HG03103 (cell line): ENCODE data around the gene CHRNA4.
"Not testable (repeated sequence)": the region's sequence is repeated elsewhere in the genome, so short reads cannot be mapped to it uniquely, and the experiment has no call there.

ENCODE experiments used
- ATAC-seq: cut with Tn5 transposase; IDR thresholded peaks from one replicate; pipeline ENCODE4 v1.9.1; 2021; ENCODE audit warnings: low read depth; ENCODE audit not compliant: unreplicated experiment

CHRNA4 gene

DNA sequence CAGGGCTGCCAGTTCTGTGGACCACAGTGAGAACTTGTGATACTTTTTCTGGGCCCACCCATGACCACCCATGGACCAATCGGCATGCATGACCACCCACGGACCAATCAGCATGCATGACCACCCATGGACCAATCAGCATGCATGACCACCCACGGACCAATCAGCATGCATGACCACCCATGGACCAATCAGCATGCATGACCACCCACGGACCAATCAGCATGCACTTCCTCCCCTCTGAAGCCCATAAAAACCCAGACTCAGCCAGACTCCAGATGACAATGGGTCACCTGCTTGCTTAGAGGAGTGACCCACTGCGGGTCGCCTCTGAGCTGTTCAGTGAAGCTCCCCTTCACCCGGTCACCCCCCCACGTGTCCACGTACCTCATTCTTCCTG is 18.7 kb upstream of the CHRNA4 start:
- not testable (repeated sequence) for ATAC-seq

DNA sequence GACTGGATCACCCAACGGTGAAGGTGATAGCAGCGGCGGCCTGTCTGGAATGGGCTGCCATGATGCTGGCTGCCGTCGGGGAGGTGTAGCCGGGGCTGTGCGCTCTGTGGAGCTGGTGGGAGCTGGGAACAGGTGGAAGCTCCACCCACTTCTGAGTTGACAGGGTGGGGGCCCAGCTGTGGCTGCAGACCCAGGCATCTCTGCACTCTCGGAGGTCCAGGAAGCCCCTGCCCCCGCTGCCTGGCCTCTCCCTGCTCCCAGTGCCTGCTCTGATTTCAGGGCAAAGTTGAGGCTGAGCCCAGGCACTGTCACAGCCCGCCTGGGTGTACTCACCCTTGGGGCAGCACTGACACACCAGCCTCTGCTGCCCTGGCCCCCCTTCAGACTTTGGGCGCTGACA is 18.1 kb upstream of the CHRNA4 start:
- no peak for ATAC-seq

DNA sequence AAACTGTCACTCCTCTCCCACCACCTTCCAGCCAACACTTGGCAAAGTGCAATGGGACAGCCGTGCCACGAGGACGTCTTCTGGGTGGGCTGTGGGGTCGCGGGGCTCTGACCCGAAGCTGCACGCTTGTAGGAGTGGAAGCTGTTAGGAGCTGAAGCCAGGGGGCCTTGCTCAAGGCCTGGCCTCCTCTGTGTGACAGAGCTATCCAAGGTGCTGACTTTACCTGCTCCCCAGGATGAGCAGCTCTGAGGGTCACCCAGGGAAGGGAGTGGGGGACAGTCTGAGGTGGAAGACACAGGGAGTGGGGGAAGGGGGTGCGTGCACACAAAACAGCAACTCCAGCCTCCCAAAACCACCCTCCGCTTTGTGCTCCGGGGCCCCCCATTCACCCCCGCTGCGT is 17.5 kb upstream of the CHRNA4 start:
- no peak for ATAC-seq

DNA sequence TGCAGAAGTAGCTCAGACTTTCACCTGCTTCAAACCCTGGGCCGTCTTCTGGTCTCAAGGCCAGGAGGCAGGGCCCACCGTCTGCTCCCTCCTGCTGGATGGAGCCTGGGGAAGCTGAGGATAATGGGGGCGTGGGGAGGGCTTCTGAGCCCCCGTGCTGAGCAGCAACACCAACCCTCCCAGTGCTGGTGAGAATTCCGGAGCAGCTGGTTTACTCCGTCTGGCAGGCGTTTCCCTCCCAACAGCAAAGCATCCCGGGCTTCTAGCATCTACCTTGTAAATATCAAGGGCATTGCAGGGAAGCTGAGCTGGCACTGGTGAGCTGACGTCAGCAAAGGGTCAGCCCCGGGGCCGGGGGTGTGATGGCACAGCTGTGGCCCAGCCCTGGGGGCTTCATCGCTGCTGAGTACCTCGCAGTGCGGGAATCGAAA is 16.8 kb upstream of the CHRNA4 start:
- ATAC-seq: no peak

DNA sequence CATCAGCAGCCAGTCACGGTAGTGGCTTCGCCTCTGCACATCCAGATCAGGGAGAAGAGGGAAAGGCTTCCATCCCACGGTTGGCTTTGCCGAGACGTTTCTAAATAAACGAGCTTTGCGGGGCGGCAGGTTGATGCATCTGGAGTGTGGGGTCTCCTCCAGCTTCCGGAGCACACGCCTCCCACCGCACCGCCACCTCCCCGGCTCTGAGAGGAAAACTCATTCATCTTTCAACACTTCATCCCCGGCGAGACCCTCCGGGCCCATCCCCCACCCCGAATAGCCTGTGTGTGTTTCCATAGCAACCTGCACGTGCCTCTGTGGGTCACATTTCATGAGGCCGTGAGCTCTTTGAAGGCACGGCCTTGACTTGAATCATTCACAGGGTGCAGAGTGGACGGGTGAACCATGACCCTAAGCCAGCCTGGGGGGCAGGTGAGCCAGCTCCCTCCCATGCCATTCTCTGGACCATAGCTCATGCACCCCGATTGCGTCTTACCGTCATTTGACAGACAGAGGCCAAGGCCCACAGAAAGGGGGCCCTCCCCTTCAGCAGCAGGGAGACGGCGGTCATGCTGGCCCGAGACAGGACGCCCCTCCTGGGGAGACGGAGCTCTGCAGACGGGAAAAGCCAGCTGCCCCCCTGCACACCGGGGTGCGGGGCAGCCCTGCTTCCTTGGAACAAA is 16.2 kb upstream of the CHRNA4 start:
- no peak for ATAC-seq

DNA sequence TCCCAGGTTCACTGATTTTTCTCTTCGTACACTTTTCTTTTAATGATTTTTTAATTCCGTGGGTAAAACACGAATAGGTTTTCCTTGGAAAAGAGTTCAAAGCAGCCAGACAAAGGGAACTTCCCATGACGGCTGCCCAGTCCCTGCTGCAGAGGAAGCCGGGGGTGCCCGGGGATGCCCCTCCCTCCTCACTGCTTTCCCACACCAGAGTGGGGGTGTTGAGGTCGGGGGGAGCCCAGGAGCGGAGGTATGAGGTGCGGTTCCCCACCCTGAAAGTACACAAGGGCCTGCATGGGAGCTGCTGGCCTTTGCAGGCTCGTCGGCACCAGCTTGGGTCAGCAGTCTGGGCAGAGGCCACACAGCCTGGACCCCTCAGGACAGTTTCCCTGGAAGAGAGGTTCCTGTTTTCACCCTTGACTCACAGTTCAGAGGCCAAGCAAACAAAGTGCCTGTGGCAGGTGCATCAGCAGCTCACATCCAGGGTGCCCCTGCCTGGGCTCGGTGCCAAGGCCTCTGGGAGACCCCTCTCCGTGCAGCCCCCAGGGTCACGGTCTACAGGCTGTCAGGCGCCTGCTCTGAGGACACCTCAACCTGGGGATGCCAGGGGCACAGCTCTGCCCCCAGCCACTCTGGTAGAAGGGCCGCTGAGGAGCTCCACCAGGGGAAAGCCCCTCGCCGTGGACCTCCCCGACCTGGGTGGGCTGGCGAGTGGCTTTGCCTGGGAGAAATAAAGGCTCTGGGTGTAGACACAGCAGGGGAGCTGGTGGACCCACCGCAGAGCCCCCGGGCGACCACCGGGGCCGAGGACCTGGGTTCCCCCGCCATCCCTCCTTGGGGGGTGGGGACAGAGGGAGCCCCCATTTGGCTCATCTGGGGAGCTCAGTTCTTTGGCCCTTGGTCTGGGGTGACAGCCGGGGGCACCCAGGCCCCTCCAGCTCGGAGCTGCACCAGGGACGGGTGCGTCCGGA is 15.4 kb upstream of the CHRNA4 start:
- no peak for ATAC-seq

DNA sequence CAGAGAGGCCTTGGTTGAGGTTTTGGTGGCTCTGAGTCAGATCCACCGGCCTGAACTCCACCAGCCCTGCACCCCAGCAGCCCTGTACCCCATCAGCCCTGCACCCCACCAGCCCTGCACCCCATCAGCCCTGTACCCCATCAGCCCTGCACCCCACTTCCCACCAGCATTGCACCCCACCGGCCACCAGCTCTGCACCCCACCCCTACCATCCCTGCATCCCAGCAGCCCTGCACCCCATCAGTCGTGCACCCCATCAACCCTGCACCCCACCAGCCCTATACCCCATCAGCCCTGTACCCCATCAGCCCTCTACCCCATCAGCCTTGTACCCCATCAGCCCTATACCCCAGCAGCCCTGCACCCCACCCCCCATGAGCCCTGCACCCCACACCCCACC is 14.3 kb upstream of the CHRNA4 start:
- ATAC-seq: no peak

DNA sequence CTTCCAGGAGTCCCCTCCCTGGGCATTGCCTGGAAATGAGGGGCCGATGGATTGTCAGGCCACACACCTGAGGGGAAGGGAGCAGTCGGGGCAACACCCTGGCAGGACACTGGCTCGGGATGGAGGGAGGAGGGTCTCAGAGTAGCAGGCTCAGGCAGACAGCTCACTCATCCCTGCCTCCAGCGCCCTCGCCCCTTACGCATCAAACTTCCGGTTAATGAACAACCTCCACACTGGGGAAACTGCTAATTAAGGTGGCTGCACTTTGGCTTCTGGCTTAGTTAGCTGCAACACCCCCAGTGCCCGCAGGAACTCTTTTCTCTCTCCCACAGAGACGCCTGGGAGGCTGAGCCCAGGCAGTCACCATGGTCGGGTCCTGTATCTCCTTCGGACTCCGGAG is 13.4 kb upstream of the CHRNA4 start:
- no peak for ATAC-seq

DNA sequence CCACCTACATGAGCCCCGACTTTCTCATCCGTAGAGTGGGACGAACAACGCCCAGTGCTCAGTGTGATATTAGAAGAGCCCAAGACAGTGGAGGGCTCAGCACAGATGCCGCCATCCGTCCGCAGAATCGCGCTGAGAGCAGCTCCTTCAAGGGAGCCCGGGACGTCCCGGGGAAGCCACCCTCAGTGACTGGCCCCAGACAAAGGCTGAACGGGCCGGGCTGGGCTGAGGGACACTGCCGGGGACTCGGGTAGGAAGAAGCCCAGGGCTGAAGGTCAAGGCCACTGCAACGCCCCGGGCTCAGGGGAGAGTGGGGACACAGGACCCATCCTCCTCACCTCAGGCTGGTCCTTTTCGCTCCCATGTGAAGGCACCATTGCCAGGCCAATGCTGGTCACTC is 12.8 kb upstream of the CHRNA4 start:
- ATAC-seq: no peak

DNA sequence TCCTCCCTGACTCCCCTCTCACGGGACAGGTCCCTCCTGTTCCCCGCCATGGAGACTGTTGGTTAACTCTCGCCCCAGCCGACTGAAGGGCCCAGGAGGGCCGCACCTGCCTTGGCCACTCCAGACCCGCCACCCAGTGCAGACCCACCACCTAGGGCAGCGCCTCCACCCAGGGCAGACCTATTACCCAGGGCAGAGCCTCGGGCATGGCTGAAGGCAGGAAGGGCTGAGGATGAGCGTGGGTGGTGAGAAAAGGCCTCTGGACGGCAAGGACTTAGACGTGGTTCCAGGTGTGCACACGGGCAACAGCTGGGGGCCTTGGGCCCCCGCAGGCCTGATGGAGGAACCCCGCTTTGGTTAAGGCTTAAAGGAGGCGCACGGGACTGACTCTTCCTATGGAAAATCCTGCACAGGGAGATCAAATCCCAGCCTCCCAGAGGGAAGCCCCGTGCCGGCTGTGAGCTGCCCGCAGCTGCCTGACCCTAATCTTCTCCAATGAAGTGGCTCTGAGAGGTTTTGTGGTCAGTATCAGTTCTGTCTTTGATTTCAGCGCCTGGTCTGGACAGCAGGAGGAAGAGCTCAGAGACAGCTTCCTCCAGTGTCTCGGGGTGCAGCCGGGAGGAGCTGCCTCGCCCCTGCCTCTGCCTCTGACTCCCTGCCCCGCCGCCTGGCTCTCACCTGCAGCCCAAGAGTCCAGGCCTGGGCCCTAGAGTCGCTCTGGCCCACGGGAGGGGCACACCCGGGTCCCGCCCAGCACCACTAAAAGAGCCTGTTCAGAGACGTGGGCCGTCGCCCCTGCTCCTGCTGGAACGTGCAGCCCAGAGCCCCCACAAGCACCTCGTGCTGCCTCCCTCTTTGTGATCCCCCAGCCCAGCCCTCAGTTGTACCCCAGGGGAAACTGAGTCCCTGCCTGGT is 12.1 kb upstream of the CHRNA4 start:
- no peak for ATAC-seq

DNA sequence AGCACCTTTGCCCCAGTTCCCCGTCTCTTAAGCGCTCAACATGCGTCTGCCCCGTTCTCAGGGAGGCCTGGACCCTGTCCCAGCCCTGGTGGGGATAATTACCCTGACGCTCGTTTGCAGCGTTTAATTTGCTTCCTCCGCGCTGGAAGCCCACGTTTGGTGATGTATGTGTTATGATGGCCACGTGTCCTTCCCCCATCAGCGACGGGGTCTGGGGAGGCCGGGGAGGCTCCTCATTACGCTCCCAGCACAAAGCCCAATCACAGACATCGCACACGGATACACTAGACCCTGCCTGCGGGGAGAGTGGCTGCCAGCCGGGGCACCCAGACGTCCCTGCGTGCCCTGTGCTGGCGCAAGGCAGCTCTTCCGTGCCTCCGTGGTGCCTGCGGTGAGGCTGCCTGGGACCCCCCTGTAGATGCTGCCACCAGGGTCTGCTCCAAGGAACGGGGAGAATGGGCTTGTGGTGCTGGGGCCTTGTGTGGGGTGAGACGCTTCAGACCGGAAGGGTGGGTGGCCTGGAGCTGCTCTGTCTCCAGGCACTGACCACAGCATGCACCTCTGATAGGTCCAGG is 10.2 kb upstream of the CHRNA4 start:
- no peak for ATAC-seq

DNA sequence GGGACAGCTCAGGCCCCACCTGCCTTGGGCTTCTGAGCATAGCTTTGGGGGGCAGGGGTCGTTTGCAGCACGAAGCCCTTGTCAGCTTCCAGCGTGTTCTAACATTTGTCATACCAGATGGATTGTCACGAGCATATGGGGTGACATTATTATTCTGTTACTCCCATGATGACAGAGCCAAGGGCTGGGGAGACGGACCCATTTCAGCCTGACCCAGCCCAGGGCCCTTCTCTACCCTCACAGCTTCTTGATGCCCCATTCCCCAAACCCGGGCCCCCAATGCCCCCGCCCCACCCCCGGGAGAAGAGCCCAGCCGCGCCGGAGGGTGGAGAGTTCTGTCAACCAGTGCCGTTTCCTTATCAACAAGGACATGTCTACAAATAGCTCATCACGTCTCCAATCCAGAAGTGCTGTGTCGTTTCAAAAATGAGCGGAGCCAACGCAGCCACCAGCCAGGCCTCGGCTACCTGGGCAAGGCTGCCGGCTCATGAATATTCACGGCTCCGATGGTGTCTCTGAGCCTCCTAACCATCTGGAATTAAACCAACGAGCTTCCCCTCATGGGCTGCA is 9.6 kb upstream of the CHRNA4 start:
- ATAC-seq: no peak

DNA sequence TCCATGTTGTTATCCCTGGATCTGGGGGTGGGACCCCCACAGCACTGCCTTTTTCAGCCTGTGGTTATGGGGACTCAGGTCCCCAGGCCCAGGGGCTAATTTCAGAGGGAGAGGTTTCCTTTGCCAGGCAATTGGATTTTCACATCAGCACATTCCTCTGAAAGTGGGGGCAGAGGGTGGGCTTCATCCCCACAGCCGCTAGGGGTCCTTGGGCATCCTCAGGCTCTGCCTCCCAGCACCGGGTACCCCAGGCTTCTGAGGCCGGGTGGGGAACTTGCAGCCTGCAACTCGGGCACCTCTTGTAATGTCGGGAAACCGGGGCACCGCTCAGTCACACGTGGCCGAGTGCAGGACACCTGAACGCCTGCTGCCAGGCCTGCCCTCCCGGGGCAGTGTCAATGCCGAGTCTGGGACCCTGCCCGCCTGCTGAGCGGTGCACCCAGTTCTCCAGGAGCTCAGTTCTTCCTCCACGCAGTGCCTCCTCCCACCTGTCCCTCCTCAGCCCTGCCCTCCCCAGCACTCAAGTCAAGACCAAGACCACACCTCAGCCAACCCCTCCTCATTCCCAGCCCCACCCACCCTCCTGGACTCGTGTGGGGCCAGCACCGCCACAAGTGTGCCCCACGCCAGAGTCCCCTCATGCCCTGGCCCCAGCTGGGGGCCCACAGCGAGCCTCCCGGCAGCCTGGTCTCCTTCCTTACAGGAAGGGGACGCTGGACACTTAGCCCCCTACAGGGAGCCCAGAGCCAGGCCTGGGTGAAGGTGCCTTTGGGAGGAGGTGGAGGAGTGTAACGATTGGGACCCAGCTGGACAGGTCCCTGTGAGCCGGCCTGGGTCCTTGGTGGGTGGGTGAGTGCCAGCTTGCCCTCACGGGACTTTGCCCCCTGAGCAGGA is 8.8 kb upstream of the CHRNA4 start:
- ATAC-seq: no peak

DNA sequence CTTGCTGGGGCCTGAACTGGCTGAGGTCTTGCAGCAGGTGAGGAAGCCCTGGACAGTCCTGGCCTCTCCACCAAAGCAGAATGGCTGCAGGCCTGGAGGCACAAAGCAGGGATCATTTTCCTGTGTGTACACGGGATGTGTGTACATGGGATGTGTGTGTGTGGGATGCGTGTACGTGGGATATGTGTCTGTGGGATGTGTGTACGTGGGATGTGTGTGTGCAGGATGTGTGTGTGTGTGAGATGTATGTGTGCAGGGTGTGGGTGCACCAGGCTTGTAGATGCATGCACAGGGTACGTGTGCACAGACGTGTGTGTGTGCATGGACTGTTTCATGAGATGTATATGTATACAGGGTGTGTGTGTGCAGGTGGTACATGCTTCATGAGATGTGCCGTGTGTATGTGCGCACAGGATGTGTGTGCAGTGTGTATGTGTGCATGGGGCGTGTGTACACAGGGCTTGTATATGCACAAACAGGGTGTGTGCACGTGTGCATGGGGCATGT is 7.9 kb upstream of the CHRNA4 start:
- no peak for ATAC-seq

DNA sequence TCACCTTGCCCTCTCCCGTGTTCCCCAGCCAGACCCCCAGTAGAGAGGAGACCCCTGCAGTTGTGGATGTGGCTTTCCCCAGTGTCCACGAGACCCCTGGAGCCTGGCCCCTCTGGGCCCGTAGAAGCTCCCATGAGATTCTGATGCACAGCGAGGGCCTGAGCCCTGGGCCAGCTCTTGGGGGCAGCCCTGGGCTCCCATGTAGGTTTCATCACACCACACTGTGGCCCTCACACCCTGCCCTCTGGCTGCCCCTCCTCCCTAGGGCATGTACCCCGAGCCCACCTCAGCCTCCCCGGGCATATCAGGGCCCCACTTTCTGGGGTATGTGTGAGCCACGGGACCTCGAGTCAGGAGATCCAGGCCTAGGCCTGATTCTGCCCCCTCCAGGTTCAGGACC is 7.0 kb upstream of the CHRNA4 start:
- ATAC-seq: no peak

DNA sequence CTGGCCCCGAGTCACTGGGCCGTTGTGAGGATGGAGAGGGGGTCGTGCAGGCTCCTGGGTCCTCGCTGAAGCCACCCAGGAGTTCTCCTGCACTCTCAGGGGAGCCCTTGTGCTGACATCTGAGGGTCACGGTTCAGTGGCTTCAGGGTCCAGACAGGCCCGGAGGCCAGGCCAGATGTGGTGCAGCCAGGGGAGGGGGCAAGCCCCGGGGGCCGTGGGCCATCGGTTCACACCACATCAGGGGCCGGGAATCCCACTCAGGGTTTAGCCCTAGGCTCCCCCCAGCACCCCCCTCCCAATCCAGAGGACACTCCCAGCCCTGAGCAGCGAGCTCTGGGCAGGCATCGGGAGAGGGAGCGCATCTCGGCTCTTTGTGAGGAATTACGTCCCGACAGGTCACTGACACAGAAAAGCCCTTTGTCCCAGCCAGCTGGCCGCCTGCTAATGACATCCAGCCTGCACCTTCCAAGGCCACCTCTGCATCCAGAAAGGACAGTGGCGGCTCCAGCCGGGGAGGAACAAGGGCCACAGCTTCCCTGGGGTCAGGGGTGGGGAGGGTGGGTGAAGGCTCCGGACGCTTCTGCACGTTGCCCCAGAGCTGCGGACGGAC is 6.4 kb upstream of the CHRNA4 start:
- ATAC-seq: no peak

DNA sequence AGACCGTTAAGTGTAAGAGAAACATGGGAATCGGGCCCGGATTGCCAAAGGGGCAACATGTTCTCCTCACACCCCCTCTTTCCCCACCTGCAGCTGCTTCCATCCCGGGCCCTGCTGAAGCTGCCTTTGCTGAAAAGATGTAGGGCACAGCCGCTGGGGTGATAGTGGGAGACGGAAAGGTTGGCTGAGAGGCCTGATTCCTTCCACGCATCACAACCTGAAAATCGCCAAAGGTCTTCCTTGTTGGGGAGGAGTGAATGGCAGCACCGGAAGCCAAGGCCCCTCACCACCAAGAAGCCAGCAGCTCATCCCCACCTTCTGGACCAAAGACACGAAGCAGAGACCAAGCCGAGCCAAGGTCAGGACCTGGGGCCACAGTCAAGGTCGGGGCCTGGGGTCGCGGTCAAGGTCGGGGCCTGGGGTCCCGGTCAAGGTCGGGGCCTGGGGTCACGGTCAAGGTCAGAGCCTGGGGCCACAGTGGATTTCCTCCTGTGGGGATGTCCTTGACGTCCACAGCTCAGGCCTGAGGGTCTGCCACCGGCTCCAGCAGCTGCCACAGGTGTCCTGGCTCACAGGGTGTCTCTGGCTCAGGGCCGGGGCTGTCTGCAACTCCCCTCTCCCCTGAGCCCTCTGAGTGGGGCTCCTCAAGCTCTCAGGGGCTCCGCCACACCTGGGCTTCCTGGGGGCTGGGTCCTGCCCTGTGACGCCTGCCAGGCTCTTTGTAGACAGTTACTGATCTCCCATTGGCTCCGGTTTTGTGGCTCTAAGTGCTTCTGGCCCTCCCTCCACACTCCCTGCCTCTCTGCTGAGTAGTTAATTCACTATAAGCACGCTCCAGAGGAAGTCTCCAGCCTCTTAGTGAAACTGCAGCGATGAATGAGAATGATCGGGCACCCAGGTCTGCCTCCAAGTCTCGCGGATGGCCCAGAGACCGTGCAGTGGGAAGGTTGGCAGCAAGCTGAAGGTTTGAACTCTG is 5.5 kb upstream of the CHRNA4 start:
- ATAC-seq: no peak
